Mucosa of descending colon (tissue), 3 donors: ENCODE results near the gene ALX3. TPM values are rescaled to one million over a fixed set of nuclear protein-coding genes. Genes with fewer than 3 reads are reported as not detected.

Experiments
- ATAC-seq: fragments of 200-7000 bp; cut with Tn5 transposase; one replicate; pipeline ENCODE4 v1.9.1; 2020; ENCODE audit warnings: mild to moderate bottlenecking, moderate library complexity
- DNase-seq, 3 donors: peaks; one replicate each; pipeline ENCODE4 v3.0.0-alpha.2; 2020
- H3K36me3 ChIP-seq: fragments of 200-600 bp; one replicate; pipeline ENCODE4 v1.8.0; 2021; ENCODE audit warnings: low read depth, mild to moderate bottlenecking
- H3K4me1 ChIP-seq: fragments of 200-600 bp; one replicate; pipeline ENCODE4 v1.8.0; 2021; ENCODE audit warnings: low read depth, mild to moderate bottlenecking
- H3K4me3 ChIP-seq: fragments of 200-600 bp; one replicate; pipeline ENCODE4 v1.8.0; 2021; ENCODE audit warnings: mild to moderate bottlenecking
- H3K9me3 ChIP-seq: fragments of 200-600 bp; one replicate; pipeline ENCODE4 v1.8.0; 2021; ENCODE audit warnings: mild to moderate bottlenecking
- intact Hi-C, 2 donors: fragments of 100-400 bp; cut with DNase I in 1 of 2; cut with micrococcal nuclease in 1 of 2; formaldehyde crosslinking; loops; one replicate each; pipeline versions ENCODE4 v1.11.0 to v1.11.1; 2022; cut with DNase I, micrococcal nuclease
- total RNA-seq, 3 donors: library from RNA; stranded (reverse); fragmentation: NEBNext Ultra II Directional in 2 of 3; extraction: Animal tissue kit (Norgen Biotek cat#: 25700) in 2 of 3; gene quantifications; one replicate each; pipeline versions ENCODE4 v1.2.1 to v1.2.4, GENCODE V29; 2021 to 2023
- TF ChIP-seq, protein P1 (sequence below): fragments of 200-600 bp; IDR thresholded peaks from one replicate; pipeline ENCODE4 v1.8.0; 2022; ENCODE audit warnings: antibody characterized with exemption, mild to moderate bottlenecking
- donor health status: DM: no; HTN: no; CAD: no; lungs with moderate emphysema.
- donor health status: DM: no; HTN: no; CAD: no.
- donor health status: DM: no; HTN: yes; CAD: no.

ALX3 gene
- total RNA-seq, 3 donors from 2014 or later, result not detected

DNA sequence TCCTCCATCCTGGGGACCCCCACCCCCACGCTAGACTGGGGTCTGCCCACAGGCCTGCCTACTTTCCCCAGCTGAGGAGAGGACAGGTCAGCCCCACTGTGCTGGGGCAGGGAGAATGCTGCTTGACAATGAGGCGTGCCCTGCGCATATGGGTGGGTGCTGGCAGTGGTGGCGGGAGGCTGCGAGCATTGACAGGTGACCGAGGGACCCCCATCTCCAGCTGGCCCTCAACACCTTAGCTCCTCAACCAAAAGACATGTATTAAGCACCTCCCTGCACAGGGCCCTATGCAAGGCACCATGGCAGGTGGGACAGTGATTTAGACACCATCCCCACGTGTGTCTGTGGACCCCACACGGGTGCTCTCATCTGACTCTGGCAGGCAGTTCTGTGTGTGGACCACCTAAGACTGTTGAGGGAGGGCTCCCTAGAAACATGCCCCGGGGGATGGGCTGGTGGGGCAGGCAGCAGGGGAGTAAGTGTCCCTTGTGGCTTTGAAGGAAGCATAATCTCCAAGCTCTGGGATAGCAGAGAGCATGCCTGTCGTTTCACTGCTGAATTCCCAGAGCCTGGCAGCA lies 18.4 kb upstream of the ALX3 start:
- no peak for DNase-seq
- intact Hi-C loops, result no loop called here
- TF ChIP-seq, protein P1, sequence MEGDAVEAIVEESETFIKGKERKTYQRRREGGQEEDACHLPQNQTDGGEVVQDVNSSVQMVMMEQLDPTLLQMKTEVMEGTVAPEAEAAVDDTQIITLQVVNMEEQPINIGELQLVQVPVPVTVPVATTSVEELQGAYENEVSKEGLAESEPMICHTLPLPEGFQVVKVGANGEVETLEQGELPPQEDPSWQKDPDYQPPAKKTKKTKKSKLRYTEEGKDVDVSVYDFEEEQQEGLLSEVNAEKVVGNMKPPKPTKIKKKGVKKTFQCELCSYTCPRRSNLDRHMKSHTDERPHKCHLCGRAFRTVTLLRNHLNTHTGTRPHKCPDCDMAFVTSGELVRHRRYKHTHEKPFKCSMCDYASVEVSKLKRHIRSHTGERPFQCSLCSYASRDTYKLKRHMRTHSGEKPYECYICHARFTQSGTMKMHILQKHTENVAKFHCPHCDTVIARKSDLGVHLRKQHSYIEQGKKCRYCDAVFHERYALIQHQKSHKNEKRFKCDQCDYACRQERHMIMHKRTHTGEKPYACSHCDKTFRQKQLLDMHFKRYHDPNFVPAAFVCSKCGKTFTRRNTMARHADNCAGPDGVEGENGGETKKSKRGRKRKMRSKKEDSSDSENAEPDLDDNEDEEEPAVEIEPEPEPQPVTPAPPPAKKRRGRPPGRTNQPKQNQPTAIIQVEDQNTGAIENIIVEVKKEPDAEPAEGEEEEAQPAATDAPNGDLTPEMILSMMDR, result no peak
- Histone ChIP-seq H3K4me1 (peaks cover 3% of the 10 kb centered on the region), H3K9me3 (no peaks in the 10 kb centered on the region), H3K36me3 (no peaks in the 10 kb centered on the region), H3K4me3 (no peak overlapping the region)
- no peak for ATAC-seq

DNA sequence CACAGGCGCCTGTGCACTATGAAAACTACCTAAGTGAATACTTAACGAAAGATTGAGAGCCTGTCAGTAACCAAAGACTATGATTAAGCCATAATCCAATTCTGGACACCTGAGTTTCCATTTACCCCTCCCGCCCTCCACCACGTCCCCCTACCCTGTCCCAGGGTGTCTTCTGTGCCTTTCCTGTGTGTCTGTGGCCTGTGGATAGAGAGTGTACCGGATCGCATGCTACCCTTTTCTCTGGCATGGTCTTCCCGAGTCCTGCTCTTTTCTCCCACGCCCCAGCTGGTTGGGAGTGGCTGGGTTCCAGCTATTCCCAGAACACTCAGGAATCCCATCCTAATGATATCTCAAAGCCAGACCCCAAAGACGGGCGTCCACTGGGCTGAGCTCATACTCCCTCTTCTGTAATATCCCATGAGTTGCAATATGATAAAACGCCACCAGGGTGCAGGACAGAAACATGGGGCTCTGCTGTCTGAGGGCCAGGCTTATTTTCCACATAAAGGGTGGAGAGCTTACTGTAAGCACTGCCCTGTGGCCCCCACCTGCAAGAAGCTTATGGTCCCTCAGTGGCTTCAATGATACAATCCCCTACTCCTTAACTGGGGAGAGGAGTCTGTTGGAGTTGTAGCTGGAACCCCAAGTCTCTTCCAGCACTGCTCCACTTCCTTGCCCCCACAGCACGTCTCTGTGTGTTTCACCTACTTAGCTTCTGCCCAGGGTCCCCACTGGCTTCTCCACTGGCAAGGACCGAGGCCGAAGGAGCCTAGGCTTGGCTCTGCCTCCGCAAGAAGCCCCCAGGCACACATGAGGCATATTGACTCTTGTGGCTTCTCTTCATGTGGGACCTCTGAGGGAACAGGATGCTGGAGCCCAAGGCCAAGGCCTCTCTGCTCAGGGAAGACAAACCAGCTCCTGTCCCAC lies 17.6 kb upstream of the ALX3 start:
- intact Hi-C loops, result no loop called here
- peaks cover 6% of the 10 kb centered on the region for H3K4me1 ChIP-seq
- TF ChIP-seq, protein P1, result peak; percentile 35
- no peaks in the 10 kb centered on the region for H3K9me3 ChIP-seq
- no peak overlapping the region for H3K4me3 ChIP-seq
- DNase-seq (peak in 1 of 3 donors; percentile 74), ATAC-seq (peak; percentile 66)
- no peaks in the 10 kb centered on the region for H3K36me3 ChIP-seq

DNA sequence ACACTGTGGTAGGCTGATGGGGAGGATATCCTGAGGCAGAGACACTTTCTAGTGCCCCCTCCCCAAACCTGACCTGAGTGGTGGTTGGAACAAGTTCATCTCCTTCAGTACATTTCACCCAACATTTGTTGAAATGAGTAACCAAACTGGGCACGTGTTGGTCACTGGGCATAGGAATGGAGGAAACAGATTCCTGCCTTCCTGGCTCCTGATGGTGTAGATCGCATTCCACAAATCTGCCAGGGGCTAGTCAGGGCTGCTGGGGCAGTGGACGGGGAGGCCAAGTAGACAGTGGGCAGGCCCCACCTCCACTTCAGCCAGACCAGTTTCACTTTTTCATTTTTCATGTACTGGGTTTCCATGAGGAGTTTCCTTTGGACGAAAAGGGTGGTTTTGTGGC lies 16.5 kb upstream of the ALX3 start:
- no peak for ATAC-seq
- TF ChIP-seq, protein P1, result no peak
- DNase-seq, result no peak
- Histone ChIP-seq H3K9me3 (no peaks in the 10 kb centered on the region), H3K4me3 (no peak overlapping the region), H3K4me1 (peaks cover 6% of the 10 kb centered on the region), H3K36me3 (no peaks in the 10 kb centered on the region)
- intact Hi-C loops, result no loop called here

DNA sequence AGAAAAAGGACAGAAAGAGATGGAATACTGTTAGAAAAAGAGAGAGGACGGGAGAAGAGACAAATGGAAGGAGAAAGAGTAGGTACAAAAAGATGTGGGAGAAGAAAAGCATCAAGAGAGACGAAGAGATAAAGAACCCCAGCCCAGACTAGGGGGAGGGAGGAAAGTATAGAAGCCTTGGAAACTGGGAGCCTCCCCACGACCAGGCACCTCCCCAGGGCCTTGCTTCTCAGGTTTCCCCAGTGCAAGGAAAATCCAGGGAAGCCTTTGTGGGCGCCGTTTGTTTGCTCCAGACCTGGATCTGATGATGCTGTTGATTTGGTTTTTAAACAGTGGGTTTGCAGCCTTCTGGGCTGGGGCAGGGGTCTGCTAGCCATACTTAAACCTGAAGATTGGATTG lies 15.2 kb upstream of the ALX3 start:
- ATAC-seq (no peak), DNase-seq (no peak)
- Histone ChIP-seq H3K36me3 (no peaks in the 10 kb centered on the region), H3K9me3 (no peaks in the 10 kb centered on the region), H3K4me1 (peaks cover 6% of the 10 kb centered on the region), H3K4me3 (no peak overlapping the region)
- intact Hi-C loops, result no loop called here
- TF ChIP-seq, protein P1, result no peak

DNA sequence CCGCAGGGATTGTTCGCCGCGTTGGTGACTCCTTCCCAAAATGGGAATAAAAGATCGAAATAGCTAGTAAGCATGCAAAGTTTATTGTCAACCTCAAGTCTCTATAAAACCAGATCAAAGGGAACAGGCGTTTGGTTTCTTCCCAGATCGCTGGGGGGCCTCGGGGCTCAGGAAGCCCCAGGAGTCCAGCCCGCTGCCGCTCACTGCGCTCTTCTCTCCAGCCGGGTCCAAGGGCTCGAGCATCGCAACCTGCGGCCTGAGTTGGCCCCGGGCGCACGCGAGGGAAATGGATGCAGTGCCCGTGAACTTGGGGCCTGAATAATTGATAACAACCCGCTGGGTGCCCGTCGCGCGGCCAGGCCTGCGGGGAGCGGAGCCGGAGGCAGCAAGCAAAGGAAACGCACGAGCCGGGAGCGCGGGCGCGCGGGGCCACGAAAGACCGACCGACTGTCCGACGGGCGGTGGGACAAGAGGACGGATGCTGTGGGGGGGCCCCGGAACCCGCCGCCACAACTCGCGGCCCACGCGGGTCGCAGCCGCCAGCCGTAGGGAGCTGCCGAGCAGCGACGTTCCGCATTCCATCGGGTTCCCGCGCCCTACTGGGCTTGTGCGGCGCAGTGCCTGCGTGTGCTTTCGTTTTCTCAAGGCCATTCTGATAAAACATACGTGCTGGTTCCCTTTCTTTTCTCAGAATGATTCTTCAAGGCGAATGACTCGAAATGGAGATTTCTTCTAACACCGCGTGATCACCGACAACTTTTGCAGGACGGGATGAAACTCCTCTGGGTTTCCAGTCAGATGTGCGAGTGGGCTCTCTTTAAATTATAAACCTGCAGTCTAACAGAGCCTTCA lies 14.0 kb upstream of the ALX3 start:
- no peaks in the 10 kb centered on the region for H3K9me3 ChIP-seq
- intact Hi-C loops, result no loop called here
- peak; percentile 57 to 69 (median 63) for DNase-seq
- peaks cover 6% of the 10 kb centered on the region for H3K4me1 ChIP-seq
- H3K4me3 ChIP-seq, result peak overlapping the region; percentile 22
- peak; percentile 87 for ATAC-seq
- H3K36me3 ChIP-seq, result no peaks in the 10 kb centered on the region
- TF ChIP-seq, protein P1, result no peak
